Femur (tissue), 1 donor: ENCODE results near the gene NAT10.
"Not testable (repeated sequence)": the region's sequence is repeated elsewhere in the genome, so short reads cannot be mapped to it uniquely, and the experiment has no call there.

Experiments used
- DNase-seq: peaks from one replicate; pipeline ENCODE4 v3.0.0-alpha.2; 2017

Gene NAT10

GRCh38 chr11:34169686-34170085 lies 64.3 kb downstream of the NAT10 start:
- DNase-seq = no peak

- DNase-seq = no peak
Observed at GRCh38 chr11:34173050-34173449, 67.6 kb downstream of the NAT10 start.

- DNase-seq = peak; percentile 89
Observed at GRCh38 chr11:34174412-34175041, 69.1 kb downstream of the NAT10 start.

GRCh38 chr11:34175284-34176019 lies 70.0 kb downstream of the NAT10 start:
- no peak for DNase-seq

- no peak for DNase-seq
Observed at GRCh38 chr11:34176751-34177209, 71.4 kb downstream of the NAT10 start.

GRCh38 chr11:34178209-34178821 lies 72.9 kb downstream of the NAT10 start:
- no peak for DNase-seq

GRCh38 chr11:34179026-34179675 lies 73.7 kb downstream of the NAT10 start:
- no peak for DNase-seq

GRCh38 chr11:34180040-34180813 lies 74.8 kb downstream of the NAT10 start:
- DNase-seq = no peak

GRCh38 chr11:34180814-34181165 lies 75.4 kb downstream of the NAT10 start:
- DNase-seq = not testable (repeated sequence)

- no peak for DNase-seq
Observed at GRCh38 chr11:34181251-34181650, 75.8 kb downstream of the NAT10 start.

- DNase-seq = no peak
Observed at GRCh38 chr11:34181856-34182405, 76.5 kb downstream of the NAT10 start.

GRCh38 chr11:34182425-34182824 lies 77.0 kb downstream of the NAT10 start:
- DNase-seq = no peak

GRCh38 chr11:34182921-34183685 lies 77.7 kb downstream of the NAT10 start:
- no peak for DNase-seq

- no peak for DNase-seq
Observed at GRCh38 chr11:34183848-34184391, 78.5 kb downstream of the NAT10 start.

GRCh38 chr11:34184505-34185015 lies 79.1 kb downstream of the NAT10 start:
- no peak for DNase-seq

- DNase-seq = no peak
Observed at GRCh38 chr11:34185926-34186841, 80.8 kb downstream of the NAT10 start.

- DNase-seq = no peak
Observed at GRCh38 chr11:34188181-34188580, 82.8 kb downstream of the NAT10 start.

GRCh38 chr11:34189191-34189590 lies 83.8 kb downstream of the NAT10 start:
- DNase-seq = no peak

- DNase-seq = no peak
Observed at GRCh38 chr11:34190192-34191139, 85.0 kb downstream of the NAT10 start.
